Measurements from ENCODE around the gene PRTG. TPM values are rescaled to one million over a fixed set of nuclear protein-coding genes. Genes with fewer than 3 reads are reported as not detected.
"Not testable (repeated sequence)": the region's sequence is repeated elsewhere in the genome, so short reads cannot be mapped to it uniquely, and the experiment has no call there.

The PRTG gene
- total and polyA plus RNA-seq, 9 of the 15 experiments (the other 6 are each of a cell fraction or from before 2014, with no cell fraction given), result under 0.01 to 0.14 (median 0.06) TPM; not detected in 1

- ATAC-seq; in situ Hi-C loops (cut with MboI); intact Hi-C loops (cut with micrococcal nuclease); H2AFZ ChIP-seq (ENCODE audit: low read depth, low read length); DNase-seq (ENCODE audit: extremely low read depth in 1 of 4, low spot score in 3 of 4); BruUV-seq (replicated peaks); POLR2A ChIA-PET; H4K20me1 ChIP-seq (replicated peaks; ENCODE audit: control insufficient read depth, insufficient read depth, low read length); H3K9ac ChIP-seq (ENCODE audit: insufficient read depth in 1 of 2, low read depth in 2 of 2, low read length in 2 of 2); H3K9me1 ChIP-seq (ENCODE audit: control insufficient read depth, insufficient read depth, low read length); H3K4me2 ChIP-seq (ENCODE audit: insufficient read depth, low read length); H3K27ac ChIP-seq (ENCODE audit: extremely low read depth, low read depth, low read length); H3K4me1 ChIP-seq (replicated peaks in 1 of 2; ENCODE audit: control insufficient read depth in 2 of 2, insufficient read depth in 2 of 2, low read length in 2 of 2); CTCF ChIA-PET (ENCODE audit: low intra/inter-chr PET ratio); H3K27me3 ChIP-seq (ENCODE audit: control insufficient read depth in 2 of 2, insufficient read depth in 2 of 2, low read length in 2 of 2); H3K79me2 ChIP-seq (ENCODE audit: control insufficient read depth, insufficient read depth, low read length); H3K36me3 ChIP-seq (ENCODE audit: control insufficient read depth, insufficient read depth, low read length); FAIRE-seq; H3K4me3 ChIP-seq; H3K9me3 ChIP-seq (replicated peaks; ENCODE audit: control insufficient read depth, insufficient read depth, low read depth, low read length): not testable (repeated sequence)
- 0% methylated on average over 6 of the region's 7 CpGs for WGBS (ENCODE audit: insufficient coverage, low coverage, missing lambda C conversion rate)
- TF ChIP-seq ZNF121 (CRISPR knock-in tag; conservative IDR thresholded peaks at IDR 0.05), result peak; percentile 51
Measured at GRCh38 chr15:55733461-55733860, 9.5 kb downstream of the PRTG start.

- TF ChIP-seq MCM2 (IDR thresholded peaks at IDR 0.05; ENCODE audit: low read depth), result no peak
- no peak for TF ChIP-seq GATA2 (CRISPR knock-in tag; IDR thresholded peaks at IDR 0.05)
- no peak for TF ChIP-seq C11orf30 (IDR thresholded peaks at IDR 0.05; ENCODE audit: low read depth)
- no peak for TF ChIP-seq ERF (CRISPR knock-in tag; IDR thresholded peaks at IDR 0.05)
- TF ChIP-seq MXD1 (CRISPR knock-in tag; IDR thresholded peaks at IDR 0.05; ENCODE audit: borderline replicate concordance, poor library complexity, severe bottlenecking), result no peak
- TF ChIP-seq HMG20A (CRISPR knock-in tag; conservative IDR thresholded peaks at IDR 0.05), result no peak
- no peak for TF ChIP-seq TCFL5 (CRISPR knock-in tag; conservative IDR thresholded peaks at IDR 0.05)
- TF ChIP-seq KLF16 (IDR thresholded peaks at IDR 0.05), result no peak
- TF ChIP-seq ZEB2 (IDR thresholded peaks at IDR 0.05), result no peak
- TF ChIP-seq NUFIP1 (IDR thresholded peaks at IDR 0.05; ENCODE audit: partially characterized antibody), result no peak
- TF ChIP-seq ZNF146 (CRISPR knock-in tag; IDR thresholded peaks at IDR 0.05; ENCODE audit: unreplicated experiment), result no peak
- TF ChIP-seq POLR2B (IDR thresholded peaks at IDR 0.05; ENCODE audit: low read depth, partially characterized antibody), result no peak
- 2% methylated on average over 3 of the region's 3 CpGs for WGBS (ENCODE audit: insufficient coverage, low coverage, missing lambda C conversion rate)
- CTCF ChIA-PET (ENCODE audit: low intra/inter-chr PET ratio), result no interaction called here
Measured at GRCh38 chr15:55721554-55722185, 21.3 kb downstream of the PRTG start.

More at GRCh38 chr15:55721554-55722185, 21.3 kb downstream of the PRTG start:
- no peak overlapping the region for H3K4me3 ChIP-seq
- H3K79me2 ChIP-seq (ENCODE audit: control insufficient read depth, insufficient read depth, low read length), result no peaks in the 10 kb centered on the region
- H4K20me1 ChIP-seq (replicated peaks; ENCODE audit: control insufficient read depth, insufficient read depth, low read length), result no peaks in the 10 kb centered on the region
- FAIRE-seq (no peak), DNase-seq (ENCODE audit: extremely low read depth in 1 of 4, low spot score in 3 of 4) (no peak), ATAC-seq (no peak)
- no peaks in the 10 kb centered on the region for H3K9me1 ChIP-seq (ENCODE audit: control insufficient read depth, insufficient read depth, low read length)
- intact Hi-C loops (cut with micrococcal nuclease), result no loop called here
- no peak overlapping the region for H3K9ac ChIP-seq (ENCODE audit: insufficient read depth in 1 of 2, low read depth in 2 of 2, low read length in 2 of 2)
- H2AFZ ChIP-seq (ENCODE audit: low read depth, low read length), result no peak overlapping the region
- in situ Hi-C loops (cut with MboI), result no loop called here
- H3K9me3 ChIP-seq (replicated peaks; ENCODE audit: control insufficient read depth, insufficient read depth, low read depth, low read length), result no peaks in the 10 kb centered on the region
- peaks cover 7 to 9% of the 10 kb centered on the region in 2 experiments; a peak in 3 of 5 replicates for H3K27me3 ChIP-seq (ENCODE audit: control insufficient read depth in 2 of 2, insufficient read depth in 2 of 2, low read length in 2 of 2)
- H3K36me3 ChIP-seq (ENCODE audit: control insufficient read depth, insufficient read depth, low read length), result no peaks in the 10 kb centered on the region
- H3K27ac ChIP-seq (ENCODE audit: extremely low read depth, low read depth, low read length), result no peak overlapping the region
- no peaks in the 10 kb centered on the region for H3K4me1 ChIP-seq (replicated peaks in 1 of 2; ENCODE audit: control insufficient read depth in 2 of 2, insufficient read depth in 2 of 2, low read length in 2 of 2)
- no peak overlapping the region for H3K4me2 ChIP-seq (ENCODE audit: insufficient read depth, low read length)
- POLR2A ChIA-PET, result no interaction called here
- BruUV-seq (replicated peaks), result no TSS peak

Measured in K562 (cell line).